H1 (cell line): Measurements from ENCODE around the gene EFEMP2.

Source experiments
- ASH2L ChIP-seq: fragments of 200-600, 300-600 bp; sonication (generic); IDR thresholded peaks from one replicate; pipeline ENCODE4 v1.7.1; 2017; ENCODE audit warnings: low read length
- JUND ChIP-seq: IDR thresholded peaks from 2 replicates; pipeline ENCODE4 v1.6.1; 2011; ENCODE audit warnings: mild to moderate bottlenecking, improper control_type of control experiment, low read length

DNA sequence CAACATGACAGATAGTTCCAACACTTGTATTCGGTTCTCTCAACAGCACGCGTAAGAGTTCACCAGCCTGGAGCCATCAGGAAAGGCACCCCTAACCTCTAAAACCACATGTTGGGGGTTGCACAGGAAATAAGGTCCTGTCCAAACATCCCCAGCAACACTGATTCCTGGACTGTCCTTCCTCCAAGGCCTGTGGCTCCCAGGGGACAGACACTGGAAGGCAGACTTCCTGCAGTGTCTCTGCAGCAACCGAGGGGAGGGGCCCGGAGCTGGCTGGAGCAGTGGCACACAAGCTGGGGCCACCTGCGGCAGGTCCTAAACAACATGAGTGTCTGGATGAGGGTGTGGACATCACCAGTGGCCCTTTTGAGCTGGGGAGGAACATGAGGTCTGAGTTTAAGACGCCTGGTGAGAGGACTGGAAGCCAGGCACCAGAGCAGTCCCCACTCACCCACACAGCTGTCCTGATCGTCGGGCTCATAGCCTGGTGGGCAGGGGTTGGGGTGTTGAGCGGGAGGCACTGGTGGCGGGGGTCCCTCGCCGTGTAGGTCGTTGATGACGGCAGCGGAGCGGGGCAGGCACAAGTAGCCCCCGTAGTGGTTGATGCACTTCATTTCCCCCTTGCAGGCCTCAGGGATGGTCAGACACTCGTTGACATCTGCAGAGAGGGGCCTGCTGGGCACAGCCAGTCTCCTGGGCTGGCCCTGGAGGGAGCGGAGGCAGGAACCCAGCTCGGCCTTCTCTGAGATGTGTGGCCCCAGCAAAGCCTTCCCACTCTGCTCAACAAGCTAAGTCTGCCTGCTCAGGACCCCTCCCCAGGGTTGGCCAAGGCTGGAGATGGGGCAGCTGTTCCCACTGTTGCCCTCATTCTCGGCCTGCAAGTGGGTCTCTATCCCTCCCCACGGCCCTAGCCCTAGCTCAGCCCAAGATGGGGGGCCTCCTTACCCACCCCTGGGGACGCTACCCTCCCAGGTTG is 1.6 kb downstream of the EFEMP2 start:
- no peak for TF ChIP-seq ASH2L
- TF ChIP-seq JUND, result no peak
